HL-60 (cell line): ENCODE results near the gene TFCP2.

Experiments
- CTCF ChIP-seq: IDR thresholded peaks from one replicate; pipeline ENCODE4 v1.5.1; 2011; ENCODE audit warnings: low read length, control low read depth, inconsistent platforms; ENCODE audit not compliant: insufficient read depth
- REST ChIP-seq: IDR thresholded peaks from 2 replicates; pipeline ENCODE4 v1.6.1; 2012; ENCODE audit warnings: low read depth; ENCODE audit not compliant: insufficient replicate concordance
- SPI1 ChIP-seq: IDR thresholded peaks from 2 replicates; pipeline ENCODE4 v1.6.1; 2012; ENCODE audit warnings: low read depth, mild to moderate bottlenecking, borderline replicate concordance

GRCh38 chr12:51162217-51162616 lies 10.7 kb downstream of the TFCP2 start:
- TF ChIP-seq CTCF (no peak), SPI1 (no peak), REST (no peak)
